GM21786 (cell line): ENCODE data around the gene NVL.
A peak's percentile ranks its signal among the peaks of the same experiment; 100 is the strongest.
"Not testable (repeated sequence)": the region's sequence is repeated elsewhere in the genome, so short reads cannot be mapped to it uniquely, and the experiment has no call there.

Experiments used
- ATAC-seq: cut with Tn5 transposase; IDR thresholded peaks from one replicate; pipeline ENCODE4 v1.9.1; 2021; ENCODE audit not compliant: unreplicated experiment

Gene NVL

GRCh38 chr1:224237119-224237881, 92.7 kb downstream of the NVL start:
- no peak for ATAC-seq

GRCh38 chr1:224235813-224236493, 94.0 kb downstream of the NVL start:
- no peak for ATAC-seq

DNA sequence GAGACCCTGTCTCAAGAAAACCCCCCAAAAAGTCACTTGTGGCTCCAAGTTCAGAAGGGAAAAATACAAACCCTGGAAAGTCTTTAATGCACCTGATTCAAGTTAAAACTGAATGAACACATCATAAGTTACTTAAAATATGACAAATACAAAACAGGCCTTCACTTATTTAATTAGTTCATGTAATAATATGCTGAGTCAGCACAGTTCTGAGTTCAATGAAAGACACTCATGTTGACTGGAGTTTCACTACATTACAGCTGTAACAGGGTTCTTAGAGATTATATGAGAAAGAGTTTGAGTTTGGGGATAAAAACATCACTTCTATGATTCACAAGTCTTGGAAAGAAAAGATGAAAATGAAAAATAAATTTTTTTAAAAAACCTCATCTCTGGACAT, 96.0 kb downstream of the NVL start:
- no peak for ATAC-seq

- ATAC-seq = no peak
These were observed 103.0 kb downstream of the NVL start for GRCh38 chr1:224226849-224227502.

DNA sequence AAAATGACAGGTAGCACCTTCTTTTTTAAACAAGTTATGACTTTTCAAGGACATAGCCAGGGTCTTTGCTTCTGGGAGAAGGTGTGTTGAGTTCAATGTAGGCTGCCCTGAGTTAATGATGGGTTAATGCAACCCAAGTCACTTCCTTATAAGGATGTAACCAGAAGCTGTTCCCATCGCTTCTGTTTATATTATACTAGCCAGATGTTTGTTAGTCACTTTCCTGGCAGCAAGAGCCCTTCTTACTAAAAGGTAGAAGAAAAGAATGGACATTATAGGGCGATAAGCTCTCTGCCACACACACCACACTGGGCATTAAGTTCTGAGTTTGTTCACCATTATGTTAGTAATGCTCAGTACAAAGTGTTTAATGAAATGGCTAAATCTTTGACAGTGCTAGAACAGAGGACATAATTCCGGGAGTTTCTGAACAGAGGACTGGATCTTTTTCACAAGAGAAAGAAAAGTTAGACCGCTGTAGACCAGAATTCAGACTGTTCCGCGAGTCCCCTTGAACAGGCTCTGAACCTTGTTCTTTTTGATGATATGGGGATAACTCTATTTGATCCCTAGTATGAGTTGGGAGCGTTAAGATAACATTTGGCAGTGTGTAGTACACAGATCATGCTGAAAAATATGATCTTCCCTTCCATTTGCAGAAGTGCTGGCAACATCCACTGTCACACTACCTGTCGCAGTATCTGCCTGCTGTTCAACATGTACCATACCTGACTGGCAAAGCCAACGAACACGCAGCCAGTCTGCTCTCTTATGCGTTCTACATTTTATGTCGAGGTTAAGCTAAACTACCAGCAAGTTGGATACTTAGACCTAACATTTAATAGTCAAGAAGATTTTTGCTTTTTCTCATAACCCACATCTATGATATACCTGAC, 105.9 kb downstream of the NVL start:
- ATAC-seq = no peak

DNA sequence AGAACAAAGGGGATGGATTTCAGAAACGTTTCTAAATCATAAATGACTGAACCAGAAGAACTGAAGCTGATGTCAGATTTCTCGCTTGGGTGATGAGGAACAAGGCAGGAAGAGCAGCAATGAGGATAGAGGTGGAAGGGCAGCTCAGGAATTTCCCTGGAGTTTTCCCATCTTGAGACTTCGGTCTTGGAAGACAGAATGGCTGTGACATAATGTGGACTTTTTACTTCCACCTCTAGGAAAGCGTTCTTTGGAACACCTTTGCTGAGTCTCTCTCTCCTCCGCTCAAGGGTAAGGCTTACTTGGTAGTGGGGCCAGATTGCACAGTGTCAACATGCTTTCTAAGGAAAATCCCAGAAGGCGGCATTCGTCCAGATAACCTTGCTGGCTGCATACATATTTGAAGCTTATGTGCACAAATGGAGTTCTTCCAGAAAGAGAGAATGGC, 110.3 kb downstream of the NVL start:
- no peak for ATAC-seq

DNA sequence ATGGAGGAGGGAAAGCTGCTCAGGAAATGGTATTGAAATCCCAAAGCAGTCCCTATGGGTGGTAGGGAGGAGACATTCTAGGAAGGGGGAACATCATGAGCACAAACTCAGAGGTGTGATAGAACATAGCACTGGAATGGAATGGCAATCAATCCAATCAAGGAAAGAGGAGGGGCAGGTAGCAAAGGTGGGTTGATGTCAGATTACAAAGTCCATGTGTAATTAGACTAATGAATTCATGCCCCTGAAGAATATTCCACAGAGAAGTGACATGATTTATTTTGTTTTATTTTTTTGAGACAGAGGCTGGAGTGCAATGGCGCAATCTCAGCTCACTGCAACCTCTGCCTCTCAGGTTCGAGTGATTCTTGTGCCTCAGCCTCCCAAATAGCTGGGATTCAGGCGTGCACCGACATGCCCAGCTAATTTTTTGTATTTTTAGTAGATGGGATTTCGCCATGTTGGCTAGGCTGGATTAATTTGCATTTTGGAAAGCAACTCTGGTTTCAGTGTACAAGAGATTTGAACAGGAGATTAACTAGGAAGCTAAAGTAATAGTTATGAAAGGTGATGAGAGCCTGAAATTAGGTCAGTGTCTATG, 110.9 kb downstream of the NVL start:
- ATAC-seq = no peak

- no peak for ATAC-seq
These were observed 112.0 kb downstream of the NVL start for GRCh38 chr1:224217655-224218623.

DNA sequence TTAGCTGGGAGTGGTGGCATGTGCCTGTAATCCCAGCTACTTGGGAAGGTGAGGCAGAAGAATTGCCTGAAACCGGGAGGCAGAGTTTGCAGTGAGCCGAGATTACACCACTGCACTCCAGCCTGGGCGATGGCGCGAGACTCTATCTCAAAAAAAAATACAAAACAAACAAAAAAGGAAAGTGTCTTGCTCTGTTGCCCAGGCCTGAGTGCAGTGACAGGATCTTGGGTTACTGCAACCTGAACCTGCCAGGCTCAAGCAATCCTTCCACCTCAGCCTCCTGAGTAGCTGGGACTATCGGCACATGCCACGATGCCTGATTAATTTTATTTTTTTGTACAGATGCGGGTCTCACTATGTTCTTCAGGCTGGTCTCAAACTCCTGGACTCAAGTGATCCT, 113.6 kb downstream of the NVL start:
- no peak for ATAC-seq

DNA sequence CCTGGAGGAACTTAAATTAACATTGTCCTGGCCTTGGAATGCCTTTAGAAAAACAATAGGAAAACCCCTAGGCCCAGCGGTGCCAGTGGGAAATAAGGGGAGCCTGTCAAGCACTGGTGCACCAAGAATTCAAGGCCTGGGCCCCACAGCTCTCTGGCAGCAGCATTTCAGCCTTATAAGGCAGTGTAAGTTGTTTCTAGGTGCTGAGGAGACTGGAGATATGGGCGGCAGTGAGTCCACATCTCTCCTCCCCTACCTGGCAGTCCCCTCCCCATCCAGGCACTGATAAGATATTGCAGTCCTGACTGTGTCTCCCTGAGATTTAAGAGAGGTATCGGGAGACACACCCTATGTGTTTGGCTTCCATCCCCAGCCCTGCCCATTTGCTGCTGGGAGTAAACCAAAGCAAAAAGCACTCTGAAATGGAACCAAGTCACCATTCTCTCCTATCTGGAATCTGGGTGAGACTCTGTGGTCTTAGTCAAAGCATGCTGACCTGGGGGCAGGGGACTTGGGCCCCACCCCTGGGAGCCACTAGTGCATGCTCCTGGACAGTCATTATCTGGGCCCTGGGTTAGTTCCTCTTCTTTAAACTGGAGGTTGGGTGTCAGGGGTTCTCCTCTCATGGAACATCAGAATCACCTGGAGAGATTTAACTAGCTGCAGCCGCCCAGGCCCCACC, 116.4 kb downstream of the NVL start:
- no peak for ATAC-seq

GRCh38 chr1:224212618-224213061, 117.3 kb downstream of the NVL start:
- ATAC-seq = no peak

DNA sequence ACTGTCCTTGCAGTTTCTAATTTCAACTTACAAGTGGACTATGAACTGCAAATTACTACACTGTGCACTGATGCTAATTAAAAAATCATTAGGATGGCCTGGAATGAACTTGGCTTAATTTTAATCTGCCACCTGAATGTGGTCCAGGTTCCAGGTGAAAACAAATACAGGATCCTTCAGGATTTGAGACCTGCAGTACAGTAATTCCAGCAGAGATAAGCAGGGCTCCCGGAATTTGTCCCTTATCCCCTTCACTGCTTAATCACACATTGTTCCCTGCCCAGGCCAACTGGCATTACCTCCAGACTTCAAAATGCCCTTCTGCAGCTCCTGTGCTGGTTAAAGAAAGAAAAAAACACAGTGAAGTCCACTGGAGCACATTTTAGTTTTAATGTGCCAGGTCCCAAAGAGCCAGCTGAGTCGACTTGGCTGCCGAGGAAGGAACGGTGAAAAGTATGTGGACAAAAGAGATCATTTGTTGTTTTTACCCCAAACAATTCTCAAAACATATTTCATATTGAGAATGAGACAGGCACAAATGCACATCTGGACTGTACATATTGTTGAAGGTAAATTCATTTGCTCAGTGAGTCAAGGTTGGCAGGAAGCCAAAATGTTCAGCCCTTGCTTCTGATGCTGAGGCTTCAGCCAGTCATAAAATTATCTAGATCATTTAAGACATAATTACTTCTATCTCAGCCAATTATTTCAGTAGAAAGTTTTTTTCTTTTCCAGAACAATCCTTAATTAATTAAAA, 118.6 kb downstream of the NVL start:
- ATAC-seq = no peak

GRCh38 chr1:224205931-224206538, 123.9 kb downstream of the NVL start:
- not testable (repeated sequence) for ATAC-seq

GRCh38 chr1:224205438-224205840, 124.5 kb downstream of the NVL start:
- ATAC-seq = no peak

GRCh38 chr1:224203243-224204016, 126.5 kb downstream of the NVL start:
- ATAC-seq = peak; percentile 72

- ATAC-seq = no peak
These were observed 128.1 kb downstream of the NVL start for GRCh38 chr1:224201853-224202252.

GRCh38 chr1:224201383-224201782, 128.6 kb downstream of the NVL start:
- no peak for ATAC-seq
